ENCODE data around the gene RNF223. TPM values are rescaled to one million over a fixed set of nuclear protein-coding genes. Genes with fewer than 3 reads are reported as not detected.

Gene RNF223
- total and polyA plus RNA-seq, 4 donors: 0.54 to 2.4 (median 1.4) TPM

GRCh38 chr1:1088801-1089680, 14.9 kb upstream of the RNF223 start:
- DNase-seq (peak in 1 of 3 donors; percentile 11), ATAC-seq (ENCODE audit: insufficient read depth, low FRiP score) (no peak)
- 92 to 93% methylated on average over 46 of the region's 46 CpGs for WGBS, 2 donors
- no peaks in the 10 kb centered on the region for H3K9me3 ChIP-seq (ENCODE audit: control insufficient read depth in 4 of 4, insufficient read depth in 3 of 4, low read length in 3 of 4)
- H3K4me1 ChIP-seq (ENCODE audit: control insufficient read depth in 5 of 5, insufficient read depth in 5 of 5, low read length in 5 of 5): no peaks in the 10 kb centered on the region
- H3K4me3 ChIP-seq: no peak overlapping the region
- no peak overlapping the region for H3K27ac ChIP-seq (ENCODE audit: low read depth in 1 of 2, low read length in 1 of 2)
- H3K9ac ChIP-seq (ENCODE audit: insufficient read depth in 1 of 2, low read length in 2 of 2): no peak overlapping the region
- H3K27me3 ChIP-seq (ENCODE audit: control insufficient read depth in 3 of 3, insufficient read depth in 3 of 3, low read length in 2 of 3): no peaks in the 10 kb centered on the region
- no peak for TF ChIP-seq CTCF (IDR thresholded peaks at IDR 0.05; ENCODE audit: control extremely low read depth, extremely low read depth)
- H3K36me3 ChIP-seq (ENCODE audit: control insufficient read depth in 4 of 4, insufficient read depth in 4 of 4, low read length in 4 of 4): peaks cover 0 to 5% (median 2%) of the 10 kb centered on the region in 4 donors

- Histone ChIP-seq H3K4me3 (no peak overlapping the region), H3K9me3 (ENCODE audit: control insufficient read depth in 4 of 4, insufficient read depth in 3 of 4, low read length in 3 of 4) (no peaks in the 10 kb centered on the region), H3K4me1 (ENCODE audit: control insufficient read depth in 5 of 5, insufficient read depth in 5 of 5, low read length in 5 of 5) (no peaks in the 10 kb centered on the region), H3K36me3 (ENCODE audit: control insufficient read depth in 4 of 4, insufficient read depth in 4 of 4, low read length in 4 of 4) (peaks cover 0 to 12% (median 2%) of the 10 kb centered on the region in 4 donors), H3K9ac (ENCODE audit: insufficient read depth in 1 of 2, low read length in 2 of 2) (no peak overlapping the region), H3K27ac (ENCODE audit: low read depth in 1 of 2, low read length in 1 of 2) (no peak overlapping the region), H3K27me3 (ENCODE audit: control insufficient read depth in 3 of 3, insufficient read depth in 3 of 3, low read length in 2 of 3) (no peaks in the 10 kb centered on the region)
- WGBS, 2 donors: 92 to 95% methylated on average over 32 to 39 of the region's 39 CpGs
- no peak for TF ChIP-seq CTCF (IDR thresholded peaks at IDR 0.05; ENCODE audit: control extremely low read depth, extremely low read depth)
- ATAC-seq (ENCODE audit: insufficient read depth, low FRiP score) (no peak), DNase-seq (no peak)
Measured at GRCh38 chr1:1088029-1088800, 14.1 kb upstream of the RNF223 start.

- Histone ChIP-seq H3K9me3 (ENCODE audit: control insufficient read depth in 4 of 4, insufficient read depth in 3 of 4, low read length in 3 of 4) (no peaks in the 10 kb centered on the region), H3K4me1 (ENCODE audit: control insufficient read depth in 5 of 5, insufficient read depth in 5 of 5, low read length in 5 of 5) (no peaks in the 10 kb centered on the region), H3K27me3 (ENCODE audit: control insufficient read depth in 3 of 3, insufficient read depth in 3 of 3, low read length in 2 of 3) (no peaks in the 10 kb centered on the region), H3K4me3 (no peak overlapping the region), H3K27ac (ENCODE audit: low read depth in 1 of 2, low read length in 1 of 2) (no peak overlapping the region), H3K36me3 (ENCODE audit: control insufficient read depth in 4 of 4, insufficient read depth in 4 of 4, low read length in 4 of 4) (peaks cover 0 to 13% (median 2%) of the 10 kb centered on the region in 4 donors), H3K9ac (ENCODE audit: insufficient read depth in 1 of 2, low read length in 2 of 2) (no peak overlapping the region)
- ATAC-seq (ENCODE audit: insufficient read depth, low FRiP score): no peak
- TF ChIP-seq CTCF (IDR thresholded peaks at IDR 0.05; ENCODE audit: control extremely low read depth, extremely low read depth): no peak
- 96% methylated on average over 38 of the region's 38 CpGs for WGBS, 2 donors
- no peak for DNase-seq
Measured at GRCh38 chr1:1087351-1088028, 13.4 kb upstream of the RNF223 start.
